WTC11 (cell line): Measurements from ENCODE around the gene MMP21. TPM values are rescaled to one million over a fixed set of nuclear protein-coding genes. Genes with fewer than 3 reads are reported as not detected.

Experiments
- ATAC-seq: fragments of 200-7000 bp; cut with Tn5 transposase; 2 replicates; pipeline ENCODE4 v1.10.0; 2021; ENCODE audit warnings: mild to moderate bottlenecking, moderate library complexity
- CTCF ChIA-PET: fragments of 300-600 bp; sonication (Branson Sonifier 250); formaldehyde crosslinking; loops from one replicate; lab custom pipeline; 2021; ENCODE audit warnings: antibody characterized with exemption; lab: Charles Lee
- POLR2A ChIA-PET: fragments of 350-600 bp; sonication (Branson Sonifier 250); formaldehyde crosslinking; loops from one replicate; lab custom pipeline; 2021; ENCODE audit warnings: antibody characterized with exemption; lab: Charles Lee
- DNase-seq: peaks from one replicate; pipeline ENCODE4 v3.0.0; 2021; ENCODE audit warnings: low spot score
- H3K27ac Mint-ChIP-seq: 2 replicates; pipeline ENCODE4 v1.8.0; 2021; ENCODE audit warnings: mixed read lengths
- H3K27me3 Mint-ChIP-seq: 2 replicates; pipeline ENCODE4 v1.8.0; 2021; ENCODE audit warnings: low read depth, mild to moderate bottlenecking, moderate library complexity, mixed read lengths
- H3K36me3 Mint-ChIP-seq: 2 replicates; pipeline ENCODE4 v1.8.0; 2021; ENCODE audit warnings: mixed read lengths
- H3K4me1 Mint-ChIP-seq: 2 replicates; pipeline ENCODE4 v1.8.0; 2022; ENCODE audit warnings: mixed read lengths
- H3K4me3 Mint-ChIP-seq: 2 replicates; pipeline ENCODE4 v1.8.0; 2021; ENCODE audit warnings: mild to moderate bottlenecking, moderate library complexity, mixed read lengths
- H3K9me3 Mint-ChIP-seq: 2 replicates; pipeline ENCODE4 v1.8.0; 2021; ENCODE audit warnings: mixed read lengths
- ATF2 ChIP-seq: sonication (generic); formaldehyde crosslinking; IDR thresholded peaks from 2 replicates; pipeline ENCODE4 v1.8.1; 2022; ENCODE audit warnings: low read depth, missing genetic modification reagents, borderline replicate concordance
- CBFB ChIP-seq: sonication (generic); formaldehyde crosslinking; IDR thresholded peaks from 2 replicates; pipeline ENCODE4 v1.8.1; 2022; ENCODE audit warnings: mild to moderate bottlenecking, low read depth, missing genetic modification reagents
- E2F4 ChIP-seq: sonication (generic); formaldehyde crosslinking; IDR thresholded peaks from 2 replicates; pipeline ENCODE4 v1.8.1; 2022; ENCODE audit warnings: low read depth, mild to moderate bottlenecking, moderate library complexity, missing genetic modification reagents, borderline replicate concordance
- E2F5 ChIP-seq: sonication (generic); formaldehyde crosslinking; IDR thresholded peaks from 2 replicates; pipeline ENCODE4 v1.8.1; 2022; ENCODE audit warnings: mild to moderate bottlenecking, moderate library complexity, missing genetic modification reagents
- GABPB1 ChIP-seq: sonication (generic); formaldehyde crosslinking; IDR thresholded peaks from 2 replicates; pipeline ENCODE4 v1.8.1; 2023; ENCODE audit warnings: mild to moderate bottlenecking, missing genetic modification reagents
- NR1H2 ChIP-seq: sonication (generic); formaldehyde crosslinking; IDR thresholded peaks from 2 replicates; pipeline ENCODE4 v1.9.0; 2021; ENCODE audit warnings: mild to moderate bottlenecking, moderate library complexity, missing genetic modification reagents
- PRRX2 ChIP-seq: fragments of 250-450 bp; sonication (Bioruptor Pico); IDR thresholded peaks from 2 replicates; pipeline ENCODE4 v1.8.0; 2021; ENCODE audit warnings: mild to moderate bottlenecking
- TCF7 ChIP-seq: sonication (generic); formaldehyde crosslinking; IDR thresholded peaks from 2 replicates; pipeline ENCODE4 v1.8.0; 2022; ENCODE audit warnings: mild to moderate bottlenecking, low read depth, missing genetic modification reagents, moderate library complexity
- TEAD1 ChIP-seq: sonication (generic); formaldehyde crosslinking; IDR thresholded peaks from 2 replicates; pipeline ENCODE4 v1.8.0; 2022; ENCODE audit warnings: mild to moderate bottlenecking, missing genetic modification reagents
- USF2 ChIP-seq: sonication (generic); formaldehyde crosslinking; IDR thresholded peaks from 2 replicates; pipeline ENCODE4 v1.8.1; 2023; ENCODE audit warnings: mild to moderate bottlenecking, missing genetic modification reagents, moderate library complexity
- ZBTB21 ChIP-seq: sonication (generic); formaldehyde crosslinking; IDR thresholded peaks from 2 replicates; pipeline ENCODE4 v1.8.1; 2023; ENCODE audit warnings: mild to moderate bottlenecking, missing genetic modification reagents, borderline replicate concordance
- ZNF121 ChIP-seq: sonication (generic); formaldehyde crosslinking; IDR thresholded peaks from 2 replicates; pipeline ENCODE4 v1.8.0; 2023; ENCODE audit warnings: missing genetic modification reagents
- ZNF396 ChIP-seq: fragments of 250-450 bp; sonication (Bioruptor Pico); IDR thresholded peaks from 2 replicates; pipeline ENCODE4 v1.8.0; 2021; ENCODE audit warnings: mild to moderate bottlenecking, moderate library complexity, borderline replicate concordance
- ZNF416 ChIP-seq: fragments of 250-450 bp; sonication (Bioruptor Pico); IDR thresholded peaks from 2 replicates; pipeline ENCODE4 v1.9.0; 2021; ENCODE audit warnings: mild to moderate bottlenecking, inconsistent platforms
- ZNF671 ChIP-seq: fragments of 250-450 bp; sonication (Bioruptor Pico); IDR thresholded peaks from 2 replicates; pipeline ENCODE4 v1.8.0; 2021; ENCODE audit warnings: mild to moderate bottlenecking
- total RNA-seq: library from RNA; stranded (reverse); gene quantifications from 3 replicates; pipeline ENCODE4 v1.2.3, GENCODE V29; 2021

The MMP21 gene
- total RNA-seq, 1 experiment from 2014 or later: not detected

- no peak for TF ChIP-seq E2F5 (CRISPR knock-in tag)
Observed at GRCh38 chr10:125795128-125795527, 19.5 kb upstream of the MMP21 start (continued).

- peaks cover 20% of the 10 kb centered on the region for H3K36me3 Mint-ChIP-seq
- ChIA-PET CTCF (no interaction called here), POLR2A (no interaction called here)
- no peak for ATAC-seq
- no peak overlapping the region for H3K27ac Mint-ChIP-seq
- H3K9me3 Mint-ChIP-seq: no peaks in the 10 kb centered on the region
- H3K27me3 Mint-ChIP-seq: no peaks in the 10 kb centered on the region
- no peak for DNase-seq
- no peak for TF ChIP-seq ZBTB21 (CRISPR knock-in tag)
- peak; percentile 71; the same call in 1 of the 2 replicates for TF ChIP-seq GABPB1 (CRISPR knock-in tag)
- no peak overlapping the region for H3K4me3 Mint-ChIP-seq
- H3K4me1 Mint-ChIP-seq: no peaks in the 10 kb centered on the region
Observed at GRCh38 chr10:125792342-125793300, 17.0 kb upstream of the MMP21 start.

- no peak for TF ChIP-seq CBFB (CRISPR knock-in tag)
- peak; percentile 18; the same call in 1 of the 2 replicates for TF ChIP-seq USF2
- Mint-ChIP-seq H3K4me3 (no peak overlapping the region), H3K9me3 (no peaks in the 10 kb centered on the region), H3K27me3 (no peaks in the 10 kb centered on the region), H3K27ac (no peak overlapping the region), H3K4me1 (no peaks in the 10 kb centered on the region), H3K36me3 (peaks cover 11% of the 10 kb centered on the region)
- ATAC-seq (peak; percentile 75), DNase-seq (no peak)
- POLR2A ChIA-PET: interaction anchor here (1.0 kb wide), 1 partner anchor 189 kb away, joined by 3 read pairs; no protein-coding TSS in a partner anchor
- CTCF ChIA-PET: no interaction called here
Observed at GRCh38 chr10:125788156-125789034, 12.8 kb upstream of the MMP21 start.

- Mint-ChIP-seq H3K27me3 (no peaks in the 10 kb centered on the region), H3K4me1 (no peaks in the 10 kb centered on the region), H3K36me3 (no peaks in the 10 kb centered on the region), H3K4me3 (no peak overlapping the region), H3K9me3 (no peaks in the 10 kb centered on the region)
- POLR2A ChIA-PET: no interaction called here
- DNase-seq: no peak
- TF ChIP-seq ATF2 (no peak), E2F4 (no peak), ZNF121 (CRISPR knock-in tag) (no peak), ZBTB21 (CRISPR knock-in tag) (no peak), PRRX2 (no peak), NR1H2 (CRISPR knock-in tag) (no peak), TEAD1 (CRISPR knock-in tag) (no peak), ZNF416 (CRISPR knock-in tag) (no peak), TCF7 (CRISPR knock-in tag) (no peak), ZNF396 (CRISPR knock-in tag) (no peak), ZNF671 (CRISPR knock-in tag) (no peak)
- TF ChIP-seq, all 79 proteins: peak for 0
- CTCF ChIA-PET: no interaction called here
- no peak for ATAC-seq
- no peak overlapping the region for H3K27ac Mint-ChIP-seq
Observed at GRCh38 chr10:125785791-125786190, 10.2 kb upstream of the MMP21 start.
